Uterus (tissue), 2 donors: Measurements from ENCODE around the gene RASL10A.

Experiments used
- POLR2A ChIP-seq, 2 donors: fragments of 450-650 bp; IDR thresholded peaks; one replicate each; pipeline ENCODE4 v1.6.1; 2016; ENCODE audit warnings: antibody characterized with exemption in 2 of 2, mild to moderate bottlenecking in 1 of 2, moderate library complexity in 1 of 2
- TF ChIP-seq, protein P1 (sequence below), 4 experiments: fragments of 200-600 bp in 2 of 4; fragments of 450-650 bp in 2 of 4; sonication (generic) in 2 of 4; IDR thresholded peaks; one replicate each; pipeline ENCODE4 v1.5.1; 2016 to 2019; ENCODE audit warnings: antibody characterized with exemption in 4 of 4, mild to moderate bottlenecking in 2 of 4, moderate library complexity in 1 of 4

DNA sequence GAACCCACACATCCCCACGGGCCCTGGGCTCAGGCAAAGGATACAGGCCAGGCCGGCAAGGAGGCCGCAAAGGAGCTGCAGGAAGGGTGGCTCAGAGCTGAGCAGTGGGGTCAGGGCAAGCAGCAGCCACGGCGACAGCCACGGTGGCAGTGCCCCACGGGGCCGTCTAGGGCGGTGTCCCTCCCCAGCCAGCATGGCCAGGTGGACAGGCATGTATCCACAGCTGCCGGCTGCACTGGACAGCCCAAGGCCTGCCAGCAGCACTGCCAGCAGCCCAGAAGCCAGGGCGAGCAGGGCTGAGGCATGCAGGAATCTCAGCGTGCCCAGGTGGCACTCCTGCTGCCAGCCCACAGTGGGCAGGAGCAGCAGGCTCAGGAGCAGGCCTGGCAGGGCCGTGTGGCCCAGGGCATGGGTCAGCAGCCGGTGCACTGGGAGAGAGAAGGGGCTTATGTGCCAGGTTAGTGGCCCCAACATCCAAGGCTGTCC, 51.7 kb downstream of the RASL10A start:
- TF ChIP-seq, protein P1, sequence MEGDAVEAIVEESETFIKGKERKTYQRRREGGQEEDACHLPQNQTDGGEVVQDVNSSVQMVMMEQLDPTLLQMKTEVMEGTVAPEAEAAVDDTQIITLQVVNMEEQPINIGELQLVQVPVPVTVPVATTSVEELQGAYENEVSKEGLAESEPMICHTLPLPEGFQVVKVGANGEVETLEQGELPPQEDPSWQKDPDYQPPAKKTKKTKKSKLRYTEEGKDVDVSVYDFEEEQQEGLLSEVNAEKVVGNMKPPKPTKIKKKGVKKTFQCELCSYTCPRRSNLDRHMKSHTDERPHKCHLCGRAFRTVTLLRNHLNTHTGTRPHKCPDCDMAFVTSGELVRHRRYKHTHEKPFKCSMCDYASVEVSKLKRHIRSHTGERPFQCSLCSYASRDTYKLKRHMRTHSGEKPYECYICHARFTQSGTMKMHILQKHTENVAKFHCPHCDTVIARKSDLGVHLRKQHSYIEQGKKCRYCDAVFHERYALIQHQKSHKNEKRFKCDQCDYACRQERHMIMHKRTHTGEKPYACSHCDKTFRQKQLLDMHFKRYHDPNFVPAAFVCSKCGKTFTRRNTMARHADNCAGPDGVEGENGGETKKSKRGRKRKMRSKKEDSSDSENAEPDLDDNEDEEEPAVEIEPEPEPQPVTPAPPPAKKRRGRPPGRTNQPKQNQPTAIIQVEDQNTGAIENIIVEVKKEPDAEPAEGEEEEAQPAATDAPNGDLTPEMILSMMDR (IDR thresholded peaks at IDR 0.05), result no peak
- TF ChIP-seq POLR2A (IDR thresholded peaks at IDR 0.05), result no peak
